ENCODE measurements around the gene EXOC3.
A peak's percentile ranks its signal among the peaks of the same experiment; 100 is the strongest.

EXOC3 gene

DNA sequence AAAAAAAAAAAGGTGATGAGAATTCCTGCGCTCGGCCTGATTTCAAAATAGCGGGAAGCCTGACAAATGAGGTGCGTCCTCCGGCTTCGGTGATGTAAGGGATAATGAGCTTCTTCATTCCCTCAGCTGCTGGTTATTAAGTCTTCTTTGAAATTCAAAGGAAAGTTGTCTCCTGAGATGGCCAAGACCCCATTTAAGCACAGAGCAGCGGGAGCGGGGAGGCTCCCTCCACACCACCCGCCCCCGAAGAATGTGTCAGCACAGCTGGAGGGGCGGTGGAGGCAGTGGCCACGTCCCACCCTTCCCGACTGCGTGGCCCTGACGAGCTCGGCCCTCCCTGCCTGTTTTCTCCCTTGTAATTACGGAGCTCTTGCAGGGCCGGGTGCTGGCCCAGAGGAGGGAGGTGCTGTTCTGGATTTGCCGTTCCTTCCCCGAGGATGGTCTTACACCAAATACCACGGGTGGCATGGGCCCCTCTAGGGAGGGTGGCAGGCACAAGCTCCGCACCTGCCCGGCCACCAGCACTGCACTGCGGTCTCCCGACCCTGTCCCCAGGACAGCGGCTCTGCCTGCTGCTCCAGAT, 50.2 kb downstream of the EXOC3 start:
- Histone ChIP-seq H3K4me1 (ENCODE audit: control insufficient read depth in 1 of 2, insufficient read depth in 2 of 2, low read length in 2 of 2) (no peaks in the 10 kb centered on the region), H3K36me3 (ENCODE audit: control insufficient read depth in 1 of 2, insufficient read depth in 2 of 2, low read length in 2 of 2) (no peaks in the 10 kb centered on the region), H3K27ac (ENCODE audit: low read depth, low read length) (no peak overlapping the region), H3K9me3 (ENCODE audit: control insufficient read depth in 1 of 2, low read length in 2 of 2) (no peaks in the 10 kb centered on the region), H3K9ac (ENCODE audit: low read depth in 1 of 2, low read length in 2 of 2) (no peak overlapping the region), H3K4me3 (ENCODE audit: low read depth in 1 of 2, low read length in 2 of 2) (no peak overlapping the region), H3K27me3 (ENCODE audit: control insufficient read depth in 1 of 2, insufficient read depth in 2 of 2, low read length in 2 of 2) (no peaks in the 10 kb centered on the region)

DNA sequence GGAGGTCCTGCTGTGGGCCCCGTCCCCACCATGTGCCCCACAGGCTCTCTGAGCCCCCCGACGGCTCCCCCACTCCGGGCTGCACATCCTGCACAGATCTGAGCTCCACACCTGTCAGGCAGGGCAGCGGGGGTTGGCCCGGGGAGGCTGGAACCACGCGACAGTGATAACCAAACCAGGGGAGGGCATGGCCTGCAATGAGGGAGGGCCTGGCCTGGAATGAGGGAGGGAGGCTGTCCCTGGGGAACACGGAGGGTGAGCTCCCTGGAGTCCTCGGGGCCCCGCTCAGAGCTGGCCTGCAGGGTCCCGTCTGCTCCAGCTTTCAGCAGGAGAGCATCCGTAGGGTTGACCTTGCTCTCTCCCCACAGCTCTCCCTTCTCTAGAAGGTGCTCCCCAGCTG, 50.8 kb downstream of the EXOC3 start:
- H3K9ac ChIP-seq (ENCODE audit: low read depth in 1 of 2, low read length in 2 of 2): no peak overlapping the region
- peaks cover 0 to 1% of the 10 kb centered on the region in 2 donors for H3K27me3 ChIP-seq (ENCODE audit: control insufficient read depth in 1 of 2, insufficient read depth in 2 of 2, low read length in 2 of 2)
- no peak overlapping the region for H3K27ac ChIP-seq (ENCODE audit: low read depth, low read length)
- no peaks in the 10 kb centered on the region for H3K36me3 ChIP-seq (ENCODE audit: control insufficient read depth in 1 of 2, insufficient read depth in 2 of 2, low read length in 2 of 2)
- peaks cover 0 to 2% of the 10 kb centered on the region in 2 donors for H3K4me1 ChIP-seq (ENCODE audit: control insufficient read depth in 1 of 2, insufficient read depth in 2 of 2, low read length in 2 of 2)
- no peak overlapping the region for H3K4me3 ChIP-seq (ENCODE audit: low read depth in 1 of 2, low read length in 2 of 2)
- H3K9me3 ChIP-seq (ENCODE audit: control insufficient read depth in 1 of 2, low read length in 2 of 2): no peaks in the 10 kb centered on the region

- Histone ChIP-seq H3K9ac (ENCODE audit: low read depth in 1 of 2, low read length in 2 of 2) (no peak overlapping the region), H3K4me1 (ENCODE audit: control insufficient read depth in 1 of 2, insufficient read depth in 2 of 2, low read length in 2 of 2) (peaks cover 9% of the 10 kb centered on the region in 2 donors), H3K4me3 (ENCODE audit: low read depth in 1 of 2, low read length in 2 of 2) (no peak overlapping the region), H3K36me3 (ENCODE audit: control insufficient read depth in 1 of 2, insufficient read depth in 2 of 2, low read length in 2 of 2) (no peaks in the 10 kb centered on the region), H3K27me3 (ENCODE audit: control insufficient read depth in 1 of 2, insufficient read depth in 2 of 2, low read length in 2 of 2) (peaks cover 0 to 8% of the 10 kb centered on the region in 2 donors), H3K27ac (ENCODE audit: low read depth, low read length) (no peak overlapping the region), H3K9me3 (ENCODE audit: control insufficient read depth in 1 of 2, low read length in 2 of 2) (no peaks in the 10 kb centered on the region)
Measured at GRCh38 chr5:494667-495255, 51.8 kb downstream of the EXOC3 start.

DNA sequence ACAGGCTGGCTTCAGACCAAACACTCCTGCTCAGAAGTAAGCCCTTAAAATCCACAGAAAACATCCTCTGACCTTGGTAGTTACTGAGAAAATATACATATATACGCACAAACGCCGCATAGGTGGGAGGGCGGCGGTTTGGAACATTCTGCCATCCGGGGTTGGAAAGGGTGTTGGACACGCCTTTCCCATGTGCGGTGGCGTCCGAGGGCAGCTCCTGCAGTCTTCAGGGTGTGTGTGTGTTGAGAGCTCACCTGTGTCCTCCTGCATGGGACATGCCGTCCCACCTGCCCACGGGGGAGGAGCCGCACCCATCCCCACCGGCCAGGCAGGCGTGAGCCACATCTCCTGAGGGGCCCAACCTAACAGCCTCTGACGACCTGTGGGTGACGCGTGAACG, 53.1 kb downstream of the EXOC3 start:
- Histone ChIP-seq H3K27ac (ENCODE audit: low read depth, low read length) (no peak overlapping the region), H3K27me3 (ENCODE audit: control insufficient read depth in 1 of 2, insufficient read depth in 2 of 2, low read length in 2 of 2) (peaks cover 0 to 8% of the 10 kb centered on the region in 2 donors), H3K9ac (ENCODE audit: low read depth in 1 of 2, low read length in 2 of 2) (no peak overlapping the region), H3K4me1 (ENCODE audit: control insufficient read depth in 1 of 2, insufficient read depth in 2 of 2, low read length in 2 of 2) (peaks cover 9 to 15% of the 10 kb centered on the region in 2 donors), H3K9me3 (ENCODE audit: control insufficient read depth in 1 of 2, low read length in 2 of 2) (no peaks in the 10 kb centered on the region), H3K4me3 (ENCODE audit: low read depth in 1 of 2, low read length in 2 of 2) (no peak overlapping the region), H3K36me3 (ENCODE audit: control insufficient read depth in 1 of 2, insufficient read depth in 2 of 2, low read length in 2 of 2) (no peaks in the 10 kb centered on the region)

DNA sequence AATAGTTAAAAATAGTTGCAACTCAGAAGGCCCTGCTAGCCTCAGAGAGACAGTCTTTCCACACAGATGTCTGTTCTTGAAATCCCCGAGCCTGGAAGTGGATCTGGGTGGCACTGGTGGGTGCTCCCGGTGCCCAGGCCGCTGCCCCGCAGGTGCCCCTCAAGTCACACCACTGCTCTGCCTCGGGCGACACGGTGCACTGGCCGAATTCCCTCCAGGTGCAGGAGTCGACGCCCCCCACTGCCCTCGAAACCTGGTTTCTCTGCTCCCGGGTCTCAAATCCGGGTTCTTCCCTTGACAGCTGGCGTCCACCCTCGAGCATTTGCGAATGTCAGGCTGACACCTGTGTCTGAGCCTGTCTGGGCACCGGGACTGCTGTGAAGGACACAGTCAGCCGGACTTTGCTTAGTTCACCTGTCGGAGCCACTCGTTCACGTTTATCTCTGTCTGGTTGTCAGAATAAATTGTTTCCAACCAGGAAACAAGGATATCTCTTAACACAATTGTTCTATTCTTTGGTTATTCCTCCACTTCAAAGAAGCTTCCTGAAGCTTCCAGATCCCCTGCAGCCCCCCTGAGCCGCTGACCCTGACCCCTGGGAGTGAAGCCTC, 54.2 kb downstream of the EXOC3 start:
- Histone ChIP-seq H3K9me3 (ENCODE audit: control insufficient read depth in 1 of 2, low read length in 2 of 2) (no peaks in the 10 kb centered on the region), H3K4me1 (ENCODE audit: control insufficient read depth in 1 of 2, insufficient read depth in 2 of 2, low read length in 2 of 2) (peaks cover 9 to 15% of the 10 kb centered on the region in 2 donors), H3K9ac (ENCODE audit: low read depth in 1 of 2, low read length in 2 of 2) (no peak overlapping the region), H3K27ac (ENCODE audit: low read depth, low read length) (no peak overlapping the region), H3K36me3 (ENCODE audit: control insufficient read depth in 1 of 2, insufficient read depth in 2 of 2, low read length in 2 of 2) (no peaks in the 10 kb centered on the region), H3K27me3 (ENCODE audit: control insufficient read depth in 1 of 2, insufficient read depth in 2 of 2, low read length in 2 of 2) (peaks cover 0 to 8% of the 10 kb centered on the region in 2 donors), H3K4me3 (ENCODE audit: low read depth in 1 of 2, low read length in 2 of 2) (no peak overlapping the region)

DNA sequence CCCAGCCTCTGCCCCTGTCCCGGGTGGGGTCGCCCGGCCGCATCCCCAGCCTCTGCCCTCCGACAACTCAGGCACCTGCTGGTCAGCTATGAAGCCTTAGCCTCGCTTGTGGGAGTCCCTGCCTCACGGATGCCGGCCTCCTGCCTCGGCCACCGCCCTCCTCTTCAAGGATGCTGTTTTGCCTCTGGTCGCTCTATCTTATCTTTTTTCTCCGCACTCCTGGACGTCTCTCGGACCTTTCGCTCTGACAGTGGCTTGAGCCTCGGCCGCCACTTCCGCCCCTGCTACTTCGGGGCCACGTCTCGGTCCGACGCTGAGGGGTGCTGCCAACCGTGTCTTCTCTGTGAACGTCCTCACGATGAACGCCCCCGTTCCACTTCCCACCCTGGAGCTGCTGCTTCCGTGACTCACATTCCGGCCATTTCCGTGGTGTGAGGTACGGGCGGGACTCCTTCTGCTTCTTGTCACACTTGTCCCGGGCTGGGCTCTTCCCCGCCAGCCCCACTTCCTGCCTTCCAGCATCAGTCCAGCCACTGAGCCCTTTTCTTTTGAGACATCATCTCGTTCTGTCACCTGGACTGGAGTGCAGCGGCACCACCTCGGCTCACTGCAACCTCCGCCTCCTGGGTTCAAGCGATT, 55.0 kb downstream of the EXOC3 start:
- Histone ChIP-seq H3K27me3 (ENCODE audit: control insufficient read depth in 1 of 2, insufficient read depth in 2 of 2, low read length in 2 of 2) (peaks cover 0 to 8% of the 10 kb centered on the region in 2 donors), H3K9ac (ENCODE audit: low read depth in 1 of 2, low read length in 2 of 2) (no peak overlapping the region), H3K36me3 (ENCODE audit: control insufficient read depth in 1 of 2, insufficient read depth in 2 of 2, low read length in 2 of 2) (no peaks in the 10 kb centered on the region), H3K9me3 (ENCODE audit: control insufficient read depth in 1 of 2, low read length in 2 of 2) (no peaks in the 10 kb centered on the region), H3K4me3 (ENCODE audit: low read depth in 1 of 2, low read length in 2 of 2) (no peak overlapping the region), H3K27ac (ENCODE audit: low read depth, low read length) (no peak overlapping the region), H3K4me1 (ENCODE audit: control insufficient read depth in 1 of 2, insufficient read depth in 2 of 2, low read length in 2 of 2) (peaks cover 9 to 15% of the 10 kb centered on the region in 2 donors)

DNA sequence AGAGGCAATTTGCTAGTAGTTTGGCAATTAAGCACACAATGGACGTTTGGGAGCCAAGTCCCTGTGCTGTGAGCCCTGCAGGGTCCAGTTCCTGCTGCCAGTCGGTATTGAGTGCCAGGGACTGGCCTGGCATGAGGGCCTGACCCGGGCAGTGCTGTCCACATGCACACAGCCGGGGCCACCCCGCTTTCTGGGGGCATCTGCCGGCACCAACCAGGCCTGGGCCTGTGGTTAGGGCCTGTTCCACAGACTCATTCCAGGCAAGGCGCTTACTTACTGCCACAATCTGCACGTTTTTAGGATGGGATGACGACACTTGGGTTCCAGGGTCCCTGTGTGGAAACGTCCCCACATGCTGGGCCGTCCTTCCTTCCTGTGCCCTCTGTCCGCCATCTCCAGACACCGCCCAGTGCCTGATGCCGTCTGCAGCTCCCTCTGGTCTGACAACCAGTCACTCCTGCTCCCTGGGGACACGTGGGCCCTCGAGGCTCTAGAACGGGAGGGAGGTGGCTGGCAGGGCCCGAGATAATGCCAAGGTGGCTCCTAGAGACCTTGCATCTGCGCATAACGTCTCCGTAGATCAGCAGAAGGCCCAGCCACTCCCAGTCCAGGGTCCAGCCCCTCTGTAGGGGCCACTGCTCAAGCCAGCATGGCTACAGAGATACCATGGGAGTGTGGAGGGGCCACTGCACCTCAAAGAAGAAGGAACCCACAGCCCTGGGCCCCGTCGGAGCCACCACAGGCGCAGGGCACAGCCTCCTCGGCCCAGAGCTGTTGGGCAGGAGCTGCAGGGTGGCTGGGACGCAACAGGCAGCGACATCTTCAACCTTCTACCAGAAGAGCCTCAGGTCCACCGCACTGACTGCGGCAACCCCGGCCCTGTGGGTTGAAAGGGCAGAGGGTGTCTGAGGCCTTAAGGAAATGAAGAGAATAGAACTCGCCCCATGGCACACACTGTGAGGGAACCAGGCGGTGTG, 56.5 kb downstream of the EXOC3 start:
- Histone ChIP-seq H3K27me3 (ENCODE audit: control insufficient read depth in 1 of 2, insufficient read depth in 2 of 2, low read length in 2 of 2) (peaks cover 0 to 8% of the 10 kb centered on the region in 2 donors), H3K9ac (ENCODE audit: low read depth in 1 of 2, low read length in 2 of 2) (no peak overlapping the region), H3K27ac (ENCODE audit: low read depth, low read length) (no peak overlapping the region), H3K4me1 (ENCODE audit: control insufficient read depth in 1 of 2, insufficient read depth in 2 of 2, low read length in 2 of 2) (peaks cover 9 to 15% of the 10 kb centered on the region in 2 donors), H3K36me3 (ENCODE audit: control insufficient read depth in 1 of 2, insufficient read depth in 2 of 2, low read length in 2 of 2) (no peaks in the 10 kb centered on the region), H3K9me3 (ENCODE audit: control insufficient read depth in 1 of 2, low read length in 2 of 2) (no peaks in the 10 kb centered on the region), H3K4me3 (ENCODE audit: low read depth in 1 of 2, low read length in 2 of 2) (peak overlapping the region in 1 of 2 donors; percentile 10)

DNA sequence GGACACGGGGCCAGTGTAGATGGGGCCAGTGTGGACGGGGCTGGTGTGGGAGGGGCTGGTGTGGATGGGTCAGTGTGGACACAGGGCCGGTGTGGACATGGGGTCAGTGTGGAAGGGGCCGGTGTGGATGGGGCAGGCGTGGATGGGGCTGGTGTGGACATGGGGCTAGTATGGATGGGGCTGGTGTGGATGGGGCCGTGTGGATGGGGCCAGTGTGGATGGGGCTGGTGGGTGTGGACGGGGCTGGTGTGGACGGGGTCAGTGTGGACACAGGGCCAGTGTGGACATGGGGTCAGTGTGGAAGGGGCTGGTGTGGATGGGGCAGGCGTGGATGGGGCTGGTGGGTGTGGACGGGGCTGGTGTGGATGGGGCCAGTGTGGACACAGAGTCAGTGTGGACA, 57.5 kb downstream of the EXOC3 start:
- Histone ChIP-seq H3K36me3 (ENCODE audit: control insufficient read depth in 1 of 2, insufficient read depth in 2 of 2, low read length in 2 of 2) (no peaks in the 10 kb centered on the region), H3K27me3 (ENCODE audit: control insufficient read depth in 1 of 2, insufficient read depth in 2 of 2, low read length in 2 of 2) (peaks cover 0 to 8% of the 10 kb centered on the region in 2 donors), H3K4me1 (ENCODE audit: control insufficient read depth in 1 of 2, insufficient read depth in 2 of 2, low read length in 2 of 2) (peaks cover 9 to 15% of the 10 kb centered on the region in 2 donors), H3K27ac (ENCODE audit: low read depth, low read length) (no peak overlapping the region), H3K9me3 (ENCODE audit: control insufficient read depth in 1 of 2, low read length in 2 of 2) (no peaks in the 10 kb centered on the region), H3K9ac (ENCODE audit: low read depth in 1 of 2, low read length in 2 of 2) (no peak overlapping the region), H3K4me3 (ENCODE audit: low read depth in 1 of 2, low read length in 2 of 2) (no peak overlapping the region)

GRCh38 chr5:501105-501830, 58.3 kb downstream of the EXOC3 start:
- H3K9ac ChIP-seq (ENCODE audit: low read depth in 1 of 2, low read length in 2 of 2): no peak overlapping the region
- H3K9me3 ChIP-seq (ENCODE audit: control insufficient read depth in 1 of 2, low read length in 2 of 2): no peaks in the 10 kb centered on the region
- peaks cover 0 to 8% of the 10 kb centered on the region in 2 donors for H3K27me3 ChIP-seq (ENCODE audit: control insufficient read depth in 1 of 2, insufficient read depth in 2 of 2, low read length in 2 of 2)
- H3K4me1 ChIP-seq (ENCODE audit: control insufficient read depth in 1 of 2, insufficient read depth in 2 of 2, low read length in 2 of 2): peaks cover 11 to 21% of the 10 kb centered on the region in 2 donors
- H3K27ac ChIP-seq (ENCODE audit: low read depth, low read length): peak overlapping the region; percentile 27
- H3K4me3 ChIP-seq (ENCODE audit: low read depth in 1 of 2, low read length in 2 of 2): no peak overlapping the region
- H3K36me3 ChIP-seq (ENCODE audit: control insufficient read depth in 1 of 2, insufficient read depth in 2 of 2, low read length in 2 of 2): no peaks in the 10 kb centered on the region

All from duodenal mucosa (tissue), 2 donors.